NT2/D1 (cell line): ENCODE data around the gene GPHN.

Source experiments
- YY1 ChIP-seq: IDR thresholded peaks from 2 replicates; pipeline ENCODE4 v1.6.1; 2011; ENCODE audit not compliant: insufficient read length, insufficient read depth
- ZNF274 ChIP-seq: IDR thresholded peaks from 2 replicates; pipeline ENCODE4 v1.6.1; 2011; ENCODE audit warnings: mild to moderate bottlenecking, low read depth, low read length

- no peak for TF ChIP-seq YY1
- no peak for TF ChIP-seq ZNF274
Observed at GRCh38 chr14:66965831-66966230, 457.9 kb downstream of the GPHN start.
